Endodermal cell (in vitro differentiated cells): Measurements from ENCODE around the gene SBNO2. TPM values are rescaled to one million over a fixed set of nuclear protein-coding genes. Genes with fewer than 3 reads are reported as not detected.
A peak's percentile ranks its signal among the peaks of the same experiment; 100 is the strongest.

Experiments
- DNase-seq: peaks from one replicate; pipeline ENCODE4 v3.0.0-alpha.2; 2017
- H3K27ac ChIP-seq: 2 replicates; pipeline ENCODE4 v1.5.1; 2013; ENCODE audit warnings: mild to moderate bottlenecking, low read depth, low read length, moderate library complexity
- H3K27me3 ChIP-seq: 2 replicates; pipeline ENCODE4 v1.6.1; 2013; ENCODE audit warnings: mild to moderate bottlenecking, low read length, moderate library complexity; ENCODE audit not compliant: insufficient read depth, control insufficient read depth, poor library complexity, severe bottlenecking
- H3K36me3 ChIP-seq: 2 replicates; pipeline ENCODE4 v1.7.0; 2013; ENCODE audit warnings: mild to moderate bottlenecking, low read length, moderate library complexity; ENCODE audit not compliant: control insufficient read depth, insufficient read depth
- H3K4me1 ChIP-seq: one replicate; pipeline ENCODE4 v1.7.0; 2013; ENCODE audit warnings: low read length; ENCODE audit not compliant: control insufficient read depth, insufficient read depth
- H3K4me3 ChIP-seq: 2 replicates; pipeline ENCODE4 v1.5.1; 2013; ENCODE audit warnings: mild to moderate bottlenecking, low read length, moderate library complexity
- H3K9ac ChIP-seq: 2 replicates; pipeline ENCODE4 v1.6.1; 2013; ENCODE audit warnings: mild to moderate bottlenecking, low read length, moderate library complexity; ENCODE audit not compliant: poor library complexity, severe bottlenecking; ENCODE audit errors: extremely low read depth
- H3K9me3 ChIP-seq: 2 replicates; pipeline ENCODE4 v1.6.1; 2013; ENCODE audit warnings: mild to moderate bottlenecking, low read length, moderate library complexity; ENCODE audit not compliant: control insufficient read depth
- H3K27ac Mint-ChIP-seq: 2 replicates; pipeline ENCODE4 v1.8.0; 2020; ENCODE audit warnings: mixed read lengths
- H3K27me3 Mint-ChIP-seq: 2 replicates; pipeline ENCODE4 v1.8.0; 2021; ENCODE audit warnings: mild to moderate bottlenecking, mixed read lengths; ENCODE audit not compliant: insufficient read depth
- H3K36me3 Mint-ChIP-seq: 2 replicates; pipeline ENCODE4 v1.8.0; 2020; ENCODE audit warnings: low read depth, mixed read lengths
- H3K4me1 Mint-ChIP-seq: 2 replicates; pipeline ENCODE4 v1.8.0; 2020; ENCODE audit warnings: mixed read lengths
- H3K4me3 Mint-ChIP-seq: 2 replicates; pipeline ENCODE4 v1.8.0; 2020; ENCODE audit warnings: mild to moderate bottlenecking, moderate library complexity, mixed read lengths
- H3K9me3 Mint-ChIP-seq: 2 replicates; pipeline ENCODE4 v1.8.0; 2020; ENCODE audit warnings: mild to moderate bottlenecking, mixed read lengths
- CTCF ChIP-seq: fragments of 200-600 bp; sonication (generic); conservative IDR thresholded peaks from 2 replicates; pipeline ENCODE4 v1.5.0; 2021; ENCODE audit warnings: antibody characterized with exemption, mild to moderate bottlenecking
- WGBS, 2 experiments: methylation state at CpG; one replicate each; pipeline versions ENCODE4 v1.1.5 to v1.1.7; 2013; ENCODE audit warnings: missing lambda C conversion rate in 2 of 2, mixed read lengths in 1 of 2; ENCODE audit not compliant: insufficient coverage in 1 of 2, insufficient read length in 1 of 2; 5-methylcytosine and 5-hydroxymethylcytosine counted together
- total RNA-seq, 2 donors: library from RNA; stranded (reverse); fragmentation: NEBNext Ultra II Directional in 1 of 2; extraction: Animal tissue kit (Norgen Biotek cat#: 25700) in 1 of 2; gene quantifications; 2 replicates in 1 of 2; 3 replicates in 1 of 2; pipeline ENCODE4 v1.2.1, GENCODE V29; 2021

SBNO2 gene
- total RNA-seq, 2 donors from 2014 or later = 43.3 to 50.4 TPM

- H3K27me3 Mint-ChIP-seq = no peaks in the 10 kb centered on the region
- Histone ChIP-seq H3K36me3 (peaks cover 5% of the 10 kb centered on the region), H3K9ac (no peak overlapping the region), H3K27ac (peak overlapping the region; percentile 49), H3K4me3 (no peak overlapping the region), H3K27me3 (no peaks in the 10 kb centered on the region), H3K4me1 (peaks cover 5% of the 10 kb centered on the region), H3K9me3 (no peaks in the 10 kb centered on the region)
- no peak for DNase-seq
- WGBS, 2 experiments = 79 to 82% methylated on average over 7 to 9 of the region's 9 CpGs
- H3K4me3 Mint-ChIP-seq = no peak overlapping the region
- H3K27ac Mint-ChIP-seq = peak overlapping the region; percentile 94
- H3K36me3 Mint-ChIP-seq = peaks cover 3% of the 10 kb centered on the region
- H3K9me3 Mint-ChIP-seq = no peaks in the 10 kb centered on the region
- peaks cover 6% of the 10 kb centered on the region for H3K4me1 Mint-ChIP-seq
- no peak for TF ChIP-seq CTCF
Measured at GRCh38 chr19:1101337-1101698, 72.8 kb downstream of the SBNO2 start.

GRCh38 chr19:1098177-1099051, 75.7 kb downstream of the SBNO2 start:
- Histone ChIP-seq H3K36me3 (peaks cover 5% of the 10 kb centered on the region), H3K27ac (no peak overlapping the region), H3K27me3 (no peaks in the 10 kb centered on the region), H3K9ac (no peak overlapping the region), H3K4me1 (peaks cover 5% of the 10 kb centered on the region), H3K9me3 (no peaks in the 10 kb centered on the region), H3K4me3 (no peak overlapping the region)
- Mint-ChIP-seq H3K4me1 (peaks cover 8% of the 10 kb centered on the region), H3K9me3 (no peaks in the 10 kb centered on the region), H3K27me3 (no peaks in the 10 kb centered on the region), H3K27ac (no peak overlapping the region), H3K4me3 (no peak overlapping the region), H3K36me3 (peaks cover 5% of the 10 kb centered on the region)
- WGBS, 2 experiments = 83 to 88% methylated on average over 11 to 15 of the region's 15 CpGs
- no peak for DNase-seq
- TF ChIP-seq CTCF = no peak

- Histone ChIP-seq H3K27me3 (no peaks in the 10 kb centered on the region), H3K4me1 (peaks cover 5% of the 10 kb centered on the region), H3K9ac (no peak overlapping the region), H3K9me3 (no peaks in the 10 kb centered on the region), H3K27ac (no peak overlapping the region), H3K36me3 (peaks cover 12% of the 10 kb centered on the region), H3K4me3 (no peak overlapping the region)
- no peaks in the 10 kb centered on the region for H3K9me3 Mint-ChIP-seq
- WGBS, 2 experiments = 97 to 99% methylated on average over 5 to 7 of the region's 7 CpGs
- H3K36me3 Mint-ChIP-seq = peaks cover 11% of the 10 kb centered on the region
- no peak overlapping the region for H3K4me3 Mint-ChIP-seq
- no peak for TF ChIP-seq CTCF
- no peak overlapping the region for H3K27ac Mint-ChIP-seq
- no peaks in the 10 kb centered on the region for H3K27me3 Mint-ChIP-seq
- H3K4me1 Mint-ChIP-seq = peaks cover 8% of the 10 kb centered on the region
- no peak for DNase-seq
Measured at GRCh38 chr19:1097810-1098176, 76.3 kb downstream of the SBNO2 start.
